Measurements from ENCODE around the gene CTXN3. TPM values are rescaled to one million over a fixed set of nuclear protein-coding genes. Genes with fewer than 3 reads are reported as not detected.

CTXN3 gene
- total and polyA plus RNA-seq, 7 donors = 0.06 to 0.69 (median 0.51) TPM; not detected in 3

GRCh38 chr5:127706691-127707090 lies 57.8 kb downstream of the CTXN3 start:
- intact Hi-C loops (cut with DNase I) = no loop called here
- H3K4me3 ChIP-seq = peak overlapping the region; percentile 20
- H3K27me3 ChIP-seq (ENCODE audit: insufficient read depth in 3 of 3, low read length in 2 of 3) = no peaks in the 10 kb centered on the region
- no peak for TF ChIP-seq CTCF (IDR thresholded peaks at IDR 0.05)
- DNase-seq (no peak), ATAC-seq (peak in 3 of 4 donors; percentile 35 to 51 (median 51))
- H3K36me3 ChIP-seq (ENCODE audit: insufficient read depth in 1 of 2, low read depth in 1 of 2) = no peaks in the 10 kb centered on the region
- H3K27ac ChIP-seq = peak overlapping the region; percentile 23
- no peaks in the 10 kb centered on the region for H3K9me3 ChIP-seq
- peaks cover 23% of the 10 kb centered on the region for H3K4me1 ChIP-seq
- WGBS, 3 donors = 32 to 61% (median 56%) methylated on average over 1 of the region's 1 CpG

- intact Hi-C loops (cut with DNase I) = no loop called here
- peak overlapping the region; percentile 23 for H3K27ac ChIP-seq
- peaks cover 23% of the 10 kb centered on the region for H3K4me1 ChIP-seq
- no peak for DNase-seq
- 32 to 51% (median 50%) methylated on average over 3 of the region's 3 CpGs for WGBS, 3 donors
- no peaks in the 10 kb centered on the region for H3K36me3 ChIP-seq (ENCODE audit: insufficient read depth in 1 of 2, low read depth in 1 of 2)
- ATAC-seq = peak in 1 of 4 donors; percentile 6
- H3K9me3 ChIP-seq = no peaks in the 10 kb centered on the region
- H3K4me3 ChIP-seq = peak overlapping the region; percentile 20
- H3K27me3 ChIP-seq (ENCODE audit: insufficient read depth in 3 of 3, low read length in 2 of 3) = no peaks in the 10 kb centered on the region
- no peak for TF ChIP-seq CTCF (IDR thresholded peaks at IDR 0.05)
These were observed 58.3 kb downstream of the CTXN3 start for GRCh38 chr5:127707209-127707608.

Other genes starting within 250 kb of the CTXN3 start
- gene PRRC1, start 131.4 kb upstream of the CTXN3 start, total RNA-seq = 10 to 100 TPM; 14.0 to 26.6 (median 16.4) TPM
- gene PRRC1, start 131.4 kb upstream of the CTXN3 start, polyA plus RNA-seq = 10 to 100 TPM in 2 of 3 donors, 1 to 10 TPM in 1; 7.0 to 14.4 (median 13.5) TPM
- 1 to 10 TPM in 1 of 4 donors, not detected in 3; 1.2 TPM for gene CCDC192, start 54.3 kb downstream of the CTXN3 start, total RNA-seq
- gene CCDC192, start 54.3 kb downstream of the CTXN3 start, polyA plus RNA-seq = under 1 TPM in 2 of 3 donors, not detected in 1; 0.12 to 0.19 TPM

Data from psoas muscle (tissue), 8 donors.